Stimulated activated naive CD4-positive, alpha-beta T cell treated with Interleukin-2 at 50 U/mL for 16 hours (primary cell): Measurements from ENCODE around the gene SRMS.
A peak's percentile ranks its signal among the peaks of the same experiment; 100 is the strongest.
"Not testable (repeated sequence)": the region's sequence is repeated elsewhere in the genome, so short reads cannot be mapped to it uniquely, and the experiment has no call there.

ENCODE experiments used
- DNase-seq: peaks from one replicate; lab custom pipeline; 2025; lab: John Stamatoyannopoulos, UW

Gene SRMS

DNA sequence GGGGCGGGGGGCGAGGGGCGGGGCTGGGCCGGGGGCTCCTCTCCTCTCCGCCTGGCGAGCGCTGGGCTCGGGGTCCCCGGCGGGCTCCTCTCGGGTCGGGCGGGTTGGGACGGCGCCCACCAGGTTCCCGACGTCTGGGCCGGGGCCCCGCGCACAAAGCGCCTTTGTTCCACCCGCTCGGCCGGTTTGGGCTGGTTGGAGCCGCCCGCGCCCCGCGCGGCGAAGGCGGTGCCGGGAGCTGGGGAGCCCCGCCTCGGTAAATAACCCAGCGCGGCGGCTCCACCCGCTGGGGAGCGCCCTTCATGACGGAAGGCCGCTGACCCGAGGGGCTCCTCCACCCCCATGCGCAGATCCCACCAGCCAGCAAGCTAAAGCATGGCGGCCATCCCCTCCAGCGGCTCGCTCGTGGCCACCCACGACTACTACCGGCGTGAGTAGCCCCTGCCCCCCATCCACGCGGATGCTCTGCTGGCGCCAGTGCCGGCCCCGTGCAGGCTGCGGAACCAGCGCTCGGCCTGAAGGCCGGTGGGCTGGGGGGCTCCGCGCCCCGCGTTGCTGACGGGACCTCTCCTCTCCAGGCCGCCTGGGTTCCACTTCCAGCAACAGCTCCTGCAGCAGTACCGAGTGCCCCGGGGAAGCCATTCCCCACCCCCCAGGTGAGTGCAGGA, 26.5 kb downstream of the SRMS start:
- DNase-seq: peak; percentile 64

DNA sequence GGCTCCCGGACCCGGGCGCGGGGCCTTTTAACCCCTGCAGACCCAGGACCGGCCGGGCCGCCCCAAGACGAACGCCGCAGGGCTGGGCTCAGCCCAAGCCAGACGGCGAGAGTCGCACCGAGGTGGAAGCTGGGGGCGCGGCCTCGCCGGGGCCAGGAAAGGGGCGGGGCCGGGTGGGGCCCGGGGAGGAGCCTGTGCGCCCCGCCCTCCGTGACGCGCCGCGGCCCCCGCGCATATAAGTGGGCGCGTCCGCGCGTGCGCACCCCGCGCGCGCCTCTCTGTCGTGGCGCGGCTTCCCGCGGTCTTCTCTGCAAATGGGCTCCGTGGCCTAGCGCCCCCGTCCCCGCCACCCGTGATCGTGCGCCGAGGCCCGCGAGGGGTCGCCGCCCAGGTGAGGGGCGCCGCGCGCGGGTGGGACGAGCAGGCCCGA, 27.0 kb downstream of the SRMS start, which contains the start of gene PPDPF:
Gene PPDPF (plus strand): TSS at position 262 of the 430 bp plus-strand sequence. CDS start 544 bp downstream, outside the sequence.
- DNase-seq: peak; percentile 72

GRCh38 chr20:63519668-63520503, 27.7 kb downstream of the SRMS start:
- DNase-seq: peak; percentile 57

DNA sequence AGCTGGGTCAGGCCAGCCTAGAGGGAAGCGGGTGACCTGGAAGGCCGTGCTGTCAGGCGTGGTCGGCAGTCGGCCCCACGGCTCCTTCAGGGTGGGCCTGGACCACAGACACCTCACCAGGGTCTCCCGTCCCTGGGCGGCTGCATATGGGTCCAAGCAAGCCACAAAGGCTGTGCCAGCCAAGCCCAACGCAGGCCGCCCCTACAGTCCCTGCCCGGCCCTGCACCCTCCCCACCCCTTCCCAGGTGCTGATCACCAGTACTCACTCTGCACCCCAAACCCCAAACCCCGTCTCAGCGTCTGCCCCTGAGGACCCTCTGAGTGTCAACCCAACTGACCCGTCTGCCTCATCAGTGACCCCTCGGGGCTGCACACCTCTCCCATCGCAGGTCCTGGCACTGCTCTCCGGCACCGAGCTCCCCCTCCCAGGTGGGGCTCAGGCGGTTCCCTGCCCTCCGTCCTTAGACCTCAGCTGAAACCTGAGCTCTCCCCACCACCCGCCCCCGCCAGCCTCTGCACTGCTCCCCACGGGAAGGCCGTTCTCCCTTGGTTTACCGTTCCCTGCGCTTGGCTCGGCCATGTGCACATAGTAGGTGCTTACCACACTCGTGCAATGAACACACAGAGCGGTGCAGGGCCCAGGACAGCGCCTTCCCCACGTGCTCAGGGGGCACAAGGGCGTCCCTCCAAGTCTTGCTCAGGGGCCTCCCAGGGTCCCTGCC, 28.4 kb downstream of the SRMS start:
- DNase-seq: no peak

DNA sequence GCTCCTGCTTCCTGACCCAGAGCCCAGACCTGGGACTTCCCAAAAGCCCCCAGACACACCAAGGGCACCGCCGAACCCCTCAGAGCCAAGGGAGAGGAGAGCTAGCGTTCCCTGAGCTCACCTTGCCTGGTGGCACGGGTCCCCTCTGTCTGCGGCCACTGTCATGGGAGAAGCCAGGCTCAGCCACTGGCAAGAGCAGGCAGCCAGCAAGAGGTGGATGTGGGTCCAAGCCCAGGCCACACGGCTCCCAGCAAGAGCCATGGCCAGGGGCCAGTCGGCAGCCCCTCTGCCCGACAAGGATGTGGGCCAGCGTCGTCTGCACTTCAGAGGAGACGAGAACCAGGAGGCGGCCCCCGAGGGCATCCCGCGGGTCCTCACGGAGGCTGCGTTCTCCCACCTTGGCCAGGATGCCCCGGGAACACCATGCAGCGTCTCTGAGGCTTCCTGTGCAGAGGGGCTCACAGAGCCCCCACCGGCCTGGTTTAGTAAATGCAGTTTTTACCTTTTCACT, 29.1 kb downstream of the SRMS start:
- DNase-seq: no peak

GRCh38 chr20:63517376-63518309, 29.9 kb downstream of the SRMS start:
- DNase-seq: no peak

DNA sequence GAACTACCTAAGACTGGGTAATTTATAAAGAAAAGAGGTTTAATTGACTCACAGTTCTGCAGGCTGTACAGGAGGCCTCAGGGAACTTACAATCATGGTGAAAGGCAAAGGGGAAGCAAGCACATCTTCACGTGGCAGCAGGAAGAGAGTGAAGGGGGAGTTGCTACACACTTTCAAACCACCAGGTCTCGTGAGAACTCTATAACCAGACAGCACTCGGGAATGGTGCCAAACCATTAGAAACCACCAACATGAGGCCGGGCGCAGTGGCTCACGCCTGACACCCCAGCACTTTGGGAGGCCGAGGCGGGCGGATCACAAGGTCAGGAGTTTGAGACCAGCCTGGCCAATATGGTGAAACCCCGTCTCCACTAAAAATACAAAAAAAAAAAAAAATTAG, 33.0 kb downstream of the SRMS start:
- not testable (repeated sequence) for DNase-seq

GRCh38 chr20:63513207-63513606, 34.3 kb downstream of the SRMS start:
- DNase-seq: no peak

DNA sequence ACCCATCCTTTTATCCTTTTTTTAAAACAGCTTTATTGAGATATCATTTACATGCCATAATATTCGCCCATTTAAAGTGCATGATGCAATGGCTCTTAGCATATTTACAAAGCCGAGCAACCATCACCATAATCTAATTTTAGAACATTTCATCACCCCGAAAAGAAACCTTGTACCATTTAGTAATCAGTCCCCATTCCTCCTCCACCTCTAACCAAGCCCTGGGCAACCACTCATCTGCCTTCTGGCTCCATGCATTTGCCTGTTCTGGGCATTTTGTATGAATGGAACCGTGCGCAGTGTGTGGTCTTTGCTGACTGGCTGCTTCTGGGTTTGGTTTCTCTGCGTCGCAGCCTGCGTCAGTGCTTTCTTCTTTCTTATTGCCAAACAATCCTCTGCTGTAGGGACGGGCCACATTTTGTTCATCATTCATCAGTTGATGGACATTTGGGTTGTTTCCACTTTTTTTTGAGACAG, 38.4 kb downstream of the SRMS start:
- DNase-seq: no peak

DNA sequence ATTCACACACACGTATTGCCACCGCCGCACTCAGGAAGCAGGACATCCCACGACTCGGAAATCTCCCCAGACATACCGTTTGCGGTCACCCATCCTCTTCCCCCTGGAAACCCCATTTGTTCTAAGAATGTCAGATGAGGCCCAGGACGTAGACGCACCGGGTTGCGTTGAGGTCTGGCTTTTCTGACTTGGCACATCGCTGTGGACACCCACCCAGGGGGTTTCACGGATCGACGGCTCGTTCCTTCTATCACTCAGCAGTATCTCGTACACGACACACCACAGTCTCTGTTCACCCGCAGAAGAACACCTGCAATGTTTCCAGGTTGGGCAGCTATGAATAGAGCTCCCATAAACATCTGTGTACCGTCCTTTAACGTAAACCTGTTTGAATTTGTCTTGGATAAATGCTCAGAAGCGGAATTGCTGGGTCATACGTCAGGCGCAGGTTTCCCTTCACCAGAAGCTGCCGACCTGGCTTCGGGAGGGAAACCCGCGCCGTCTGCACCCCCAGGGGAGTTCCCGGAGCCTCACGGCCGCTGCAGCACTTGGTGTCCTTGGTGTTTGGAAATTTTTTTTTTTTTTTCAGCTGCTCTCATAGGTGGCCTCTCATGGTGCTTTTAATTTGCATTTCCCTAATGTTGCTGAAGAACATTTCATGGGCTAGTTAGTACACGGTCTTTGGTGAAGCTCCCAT, 39.3 kb downstream of the SRMS start:
- DNase-seq: no peak

DNA sequence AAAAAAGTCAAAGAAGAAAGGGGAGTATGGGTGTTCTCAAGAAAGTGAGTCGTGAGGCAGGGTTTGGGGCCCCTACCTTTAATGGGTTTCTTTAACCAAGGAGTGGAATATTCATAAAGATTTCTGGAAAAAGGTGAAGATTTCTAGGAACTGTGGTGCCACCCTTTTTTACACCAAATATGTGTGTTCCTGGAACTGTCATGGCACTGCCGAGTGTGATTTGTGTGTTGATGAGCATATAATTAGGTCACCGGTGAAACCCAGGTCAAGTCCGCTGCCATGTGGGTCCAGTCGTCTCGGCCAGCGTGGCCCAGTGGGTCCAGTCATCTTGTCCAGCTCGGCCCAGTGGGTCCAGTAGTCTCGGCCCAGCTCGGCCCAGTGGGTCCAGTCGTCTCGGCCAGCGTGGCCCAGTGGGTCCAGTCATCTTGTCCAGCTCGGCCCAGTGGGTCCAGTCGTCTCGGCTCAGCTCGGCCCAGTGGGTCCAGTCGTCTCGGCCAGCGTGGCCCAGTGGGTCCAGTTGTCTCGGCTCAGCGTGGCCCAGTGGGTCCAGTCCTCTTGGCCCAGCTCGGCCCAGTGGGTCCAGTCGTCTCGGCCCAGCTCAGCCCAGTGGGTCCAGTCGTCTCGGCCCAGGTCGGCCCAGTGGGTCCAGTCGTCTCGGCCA, 40.3 kb downstream of the SRMS start:
- no peak for DNase-seq

DNA sequence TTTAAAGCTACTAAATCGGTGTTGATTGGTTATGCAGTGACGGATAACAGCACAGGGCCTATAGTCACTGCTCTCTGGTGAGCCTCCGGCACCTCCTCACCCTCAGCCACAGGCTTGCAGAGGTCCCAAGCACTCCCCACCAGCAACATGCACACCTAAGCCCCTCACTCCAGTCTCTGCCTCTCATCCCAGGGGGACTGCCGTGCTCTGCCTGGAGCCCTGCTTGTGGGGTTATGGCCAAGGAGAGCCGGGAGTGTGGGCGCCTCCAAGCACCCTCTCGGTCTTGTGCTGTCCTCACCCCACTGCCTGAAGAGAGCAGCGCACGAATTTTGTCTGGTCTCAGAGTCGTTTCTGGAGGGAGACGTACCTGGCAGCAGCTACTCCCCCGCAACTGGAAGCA, 41.8 kb downstream of the SRMS start:
- no peak for DNase-seq

DNA sequence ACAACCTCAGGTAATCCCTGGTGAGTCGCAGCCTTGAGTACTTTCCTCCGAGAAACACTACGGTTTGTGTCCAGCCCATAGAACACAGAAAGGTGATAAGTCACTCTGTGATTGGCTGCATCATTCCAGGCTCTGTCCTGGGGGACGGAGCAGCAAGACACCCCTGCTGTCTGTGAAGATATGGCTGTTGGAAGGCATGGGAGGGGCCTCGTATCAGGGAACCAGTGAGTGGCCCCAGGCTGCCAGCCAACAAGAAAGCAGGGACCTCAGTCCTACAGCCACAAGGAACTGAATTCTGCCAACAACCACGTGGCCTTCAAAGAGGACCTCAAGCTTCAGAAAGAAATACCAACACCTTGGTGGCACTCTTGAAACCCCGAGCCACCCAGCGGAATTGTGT, 42.3 kb downstream of the SRMS start:
- DNase-seq: no peak

DNA sequence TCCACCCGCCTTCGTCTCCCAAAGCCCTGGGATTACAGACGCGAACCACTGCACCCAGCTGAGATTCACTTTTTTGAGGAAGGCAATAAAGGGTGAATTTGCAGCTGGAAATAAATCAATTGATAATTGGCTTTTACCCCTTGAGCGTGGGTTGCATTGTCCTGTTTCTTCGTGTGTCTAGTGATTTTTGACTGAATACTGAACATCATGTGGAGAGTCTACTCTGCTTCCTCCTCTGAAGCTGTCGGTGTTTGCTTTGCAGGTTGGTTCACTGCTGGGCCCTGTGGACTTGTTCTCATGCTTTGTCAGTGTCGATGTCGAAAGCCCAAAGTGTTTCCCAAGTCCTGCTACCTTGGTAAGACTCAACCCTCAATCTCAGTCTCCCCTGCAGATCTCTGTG, 42.9 kb downstream of the SRMS start:
- no peak for DNase-seq

- no peak for DNase-seq
Measured at GRCh38 chr20:63503524-63503923, 44.0 kb downstream of the SRMS start.

- no peak for DNase-seq
Measured at GRCh38 chr20:63502671-63503172, 44.8 kb downstream of the SRMS start.

DNA sequence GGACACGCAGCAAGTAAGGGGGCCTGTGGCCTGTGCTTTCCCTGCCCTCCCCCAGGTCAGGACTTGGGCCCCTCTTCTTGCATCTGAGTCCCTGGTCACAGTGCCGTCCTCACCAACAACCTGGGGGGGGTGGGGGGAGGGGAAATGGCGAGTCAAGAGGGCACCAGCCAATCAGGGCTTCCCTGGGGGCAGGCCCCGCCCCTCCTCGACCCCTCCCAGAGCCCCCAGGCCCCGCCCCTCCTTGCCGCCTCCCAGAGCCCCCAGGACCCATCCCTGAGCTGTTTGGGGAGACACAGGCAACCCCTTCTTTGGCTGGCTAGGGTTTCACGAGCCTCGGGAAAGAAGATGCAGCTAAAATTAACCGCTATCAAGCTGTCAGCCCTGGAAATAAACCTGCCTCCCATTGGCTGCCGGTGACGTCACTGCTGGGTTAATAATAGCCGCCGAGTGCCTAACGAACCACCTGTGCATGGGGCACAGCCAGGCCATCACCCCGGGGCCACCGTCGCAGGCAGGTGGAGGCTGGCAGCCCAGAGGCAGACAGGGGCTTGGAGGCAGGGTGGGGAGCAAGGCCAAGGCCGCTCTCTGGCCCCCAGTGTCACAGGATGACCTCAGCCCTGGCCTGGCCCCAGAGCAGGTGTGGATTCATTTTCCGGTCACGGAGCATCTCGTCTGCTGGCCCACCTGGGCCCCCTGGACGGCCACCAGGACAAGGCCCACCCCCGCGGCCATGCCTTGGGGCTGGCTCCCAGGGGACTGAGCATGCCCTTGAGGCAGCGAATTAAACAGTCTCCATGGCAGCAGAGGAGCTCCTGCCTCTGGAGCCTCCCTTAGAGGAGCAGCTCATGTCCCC, 45.5 kb downstream of the SRMS start:
- DNase-seq: no peak

GRCh38 chr20:63500902-63501817, 46.4 kb downstream of the SRMS start:
- no peak for DNase-seq
